C4-2B (cell line): ENCODE measurements around the gene CITED1.
A peak's percentile ranks its signal among the peaks of the same experiment; 100 is the strongest.

Experiments
- CTCF ChIP-seq: fragments of 450-650 bp; conservative IDR thresholded peaks from 2 replicates; pipeline ENCODE4 v1.5.1; 2017; ENCODE audit warnings: mild to moderate bottlenecking
- ZFX ChIP-seq: fragments of 450-650 bp; IDR thresholded peaks from 2 replicates; pipeline ENCODE4 v1.6.1; 2017

DNA sequence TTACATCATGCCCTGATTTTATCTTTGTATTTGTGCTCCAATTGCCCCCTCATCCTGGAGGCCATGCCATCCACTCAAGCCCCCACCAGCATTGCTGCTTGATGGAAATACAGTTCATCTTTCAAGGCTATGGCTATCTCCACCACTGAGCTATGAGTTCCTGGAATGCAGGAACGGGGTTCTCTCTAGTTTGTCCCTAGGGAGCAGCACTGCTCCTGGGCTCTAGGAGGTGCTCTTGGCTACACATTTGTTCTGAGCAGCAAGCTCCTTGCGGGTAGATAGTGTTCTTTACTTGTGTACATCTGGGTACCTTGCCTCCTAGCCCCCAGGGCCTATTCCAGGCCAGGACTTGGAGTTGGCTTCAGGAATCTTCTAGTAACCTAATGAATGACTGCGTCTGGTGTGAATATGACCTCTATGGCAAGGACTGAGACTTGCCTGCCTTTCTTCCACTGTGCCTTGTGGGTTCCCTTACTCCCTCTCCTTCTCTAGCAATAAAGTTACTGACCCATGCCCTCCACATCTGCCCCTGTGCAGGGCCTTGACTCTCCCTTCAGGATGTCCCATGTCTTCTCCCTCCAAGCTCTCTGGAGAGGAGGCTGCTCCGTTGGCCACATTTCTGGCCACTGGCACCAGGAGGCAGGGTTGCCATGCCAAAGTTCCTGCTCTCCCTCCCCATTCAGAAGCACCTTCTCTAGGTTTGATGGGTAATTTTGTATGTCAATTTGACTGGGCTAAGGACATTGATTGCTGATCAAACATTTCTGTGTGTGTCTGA, 7.6 kb downstream of the CITED1 start:
- TF ChIP-seq CTCF (0 out of 2 replicates have a peak, but pooled peaks have one; percentile 9), ZFX (no peak)
